NCI-H2107 (cell line): ENCODE results near the gene HNRNPF.
"Not testable (repeated sequence)": the region's sequence is repeated elsewhere in the genome, so short reads cannot be mapped to it uniquely, and the experiment has no call there.

Experiments used
- DNase-seq: peaks from one replicate; lab custom pipeline; 2025; lab: John Stamatoyannopoulos, UW

Gene HNRNPF

GRCh38 chr10:43348511-43349312 lies 60.3 kb downstream of the HNRNPF start:
- peak; percentile 55 for DNase-seq

GRCh38 chr10:43347997-43348396 lies 61.0 kb downstream of the HNRNPF start:
- DNase-seq: no peak

GRCh38 chr10:43344051-43344450 lies 64.9 kb downstream of the HNRNPF start:
- no peak for DNase-seq

- DNase-seq: no peak
Measured at GRCh38 chr10:43343126-43343525, 65.9 kb downstream of the HNRNPF start.

- DNase-seq: no peak
Measured at GRCh38 chr10:43342279-43343125, 66.5 kb downstream of the HNRNPF start.

- no peak for DNase-seq
Measured at GRCh38 chr10:43341450-43341849, 67.5 kb downstream of the HNRNPF start.

GRCh38 chr10:43340619-43341018 lies 68.4 kb downstream of the HNRNPF start:
- no peak for DNase-seq

- no peak for DNase-seq
Measured at GRCh38 chr10:43340101-43340500, 68.9 kb downstream of the HNRNPF start.

- DNase-seq: no peak
Measured at GRCh38 chr10:43339136-43339535, 69.8 kb downstream of the HNRNPF start.

GRCh38 chr10:43338117-43338516 lies 70.9 kb downstream of the HNRNPF start:
- no peak for DNase-seq

- DNase-seq: not testable (repeated sequence)
Measured at GRCh38 chr10:43337536-43337935, 71.5 kb downstream of the HNRNPF start.

- DNase-seq: no peak
Measured at GRCh38 chr10:43336641-43337318, 72.2 kb downstream of the HNRNPF start.

GRCh38 chr10:43336061-43336460 lies 72.9 kb downstream of the HNRNPF start:
- no peak for DNase-seq
